Vagina (tissue), 2 donors: ENCODE data around the gene TTC33.

Source experiments
- POLR2A ChIP-seq, 2 donors: fragments of 450-650 bp; IDR thresholded peaks; one replicate each; pipeline ENCODE4 v1.6.1; 2017; ENCODE audit warnings: antibody characterized with exemption in 2 of 2, mild to moderate bottlenecking in 2 of 2, moderate library complexity in 2 of 2
- POLR2AphosphoS5 ChIP-seq, 2 donors: sonication (generic); formaldehyde crosslinking; IDR thresholded peaks; one replicate each; pipeline ENCODE4 v1.9.0; 2017; ENCODE audit warnings: antibody characterized with exemption in 2 of 2, mild to moderate bottlenecking in 2 of 2, low read depth in 1 of 2; ENCODE audit not compliant: insufficient read depth in 1 of 2
- TF ChIP-seq, protein P1 (sequence below), 3 experiments: fragments of 450-650 bp in 2 of 3; fragments of 200-600 bp in 1 of 3; sonication (generic) in 1 of 3; IDR thresholded peaks; one replicate each; pipeline ENCODE4 v1.5.1; 2017 to 2019; ENCODE audit warnings: antibody characterized with exemption in 3 of 3, mild to moderate bottlenecking in 2 of 3, moderate library complexity in 2 of 3

DNA sequence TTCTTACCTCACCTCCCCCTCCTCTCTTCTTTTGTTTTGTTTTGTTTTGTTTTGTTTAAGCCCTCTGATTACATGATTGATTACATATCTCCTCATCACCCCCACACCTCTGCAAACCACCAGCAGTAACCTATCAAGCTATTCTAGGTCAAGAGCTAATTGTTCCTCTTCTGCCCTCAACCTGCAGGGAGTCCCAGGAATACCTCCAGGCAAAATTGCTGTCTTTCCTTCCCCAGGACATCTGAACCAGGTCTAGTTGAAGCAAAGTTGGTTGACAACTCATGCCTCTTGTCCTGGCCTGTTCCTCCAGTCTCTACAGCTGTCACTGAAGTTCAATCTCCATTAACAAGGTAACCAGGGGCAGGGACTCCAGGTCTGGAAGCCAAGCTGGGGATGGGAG, 156.1 kb downstream of the TTC33 start:
- TF ChIP-seq POLR2A (IDR thresholded peaks at IDR 0.05): no peak
- TF ChIP-seq, protein P1, sequence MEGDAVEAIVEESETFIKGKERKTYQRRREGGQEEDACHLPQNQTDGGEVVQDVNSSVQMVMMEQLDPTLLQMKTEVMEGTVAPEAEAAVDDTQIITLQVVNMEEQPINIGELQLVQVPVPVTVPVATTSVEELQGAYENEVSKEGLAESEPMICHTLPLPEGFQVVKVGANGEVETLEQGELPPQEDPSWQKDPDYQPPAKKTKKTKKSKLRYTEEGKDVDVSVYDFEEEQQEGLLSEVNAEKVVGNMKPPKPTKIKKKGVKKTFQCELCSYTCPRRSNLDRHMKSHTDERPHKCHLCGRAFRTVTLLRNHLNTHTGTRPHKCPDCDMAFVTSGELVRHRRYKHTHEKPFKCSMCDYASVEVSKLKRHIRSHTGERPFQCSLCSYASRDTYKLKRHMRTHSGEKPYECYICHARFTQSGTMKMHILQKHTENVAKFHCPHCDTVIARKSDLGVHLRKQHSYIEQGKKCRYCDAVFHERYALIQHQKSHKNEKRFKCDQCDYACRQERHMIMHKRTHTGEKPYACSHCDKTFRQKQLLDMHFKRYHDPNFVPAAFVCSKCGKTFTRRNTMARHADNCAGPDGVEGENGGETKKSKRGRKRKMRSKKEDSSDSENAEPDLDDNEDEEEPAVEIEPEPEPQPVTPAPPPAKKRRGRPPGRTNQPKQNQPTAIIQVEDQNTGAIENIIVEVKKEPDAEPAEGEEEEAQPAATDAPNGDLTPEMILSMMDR (IDR thresholded peaks at IDR 0.05): no peak
- TF ChIP-seq POLR2AphosphoS5 (IDR thresholded peaks at IDR 0.05; ENCODE audit: insufficient read depth in 1 of 2, low read depth in 1 of 2): no peak
